GM21786 (cell line): ENCODE results near the gene ZFR.
"Not testable (repeated sequence)": the region's sequence is repeated elsewhere in the genome, so short reads cannot be mapped to it uniquely, and the experiment has no call there.

ENCODE experiments used
- ATAC-seq: cut with Tn5 transposase; IDR thresholded peaks from one replicate; pipeline ENCODE4 v1.9.1; 2021; ENCODE audit not compliant: unreplicated experiment

Gene ZFR

DNA sequence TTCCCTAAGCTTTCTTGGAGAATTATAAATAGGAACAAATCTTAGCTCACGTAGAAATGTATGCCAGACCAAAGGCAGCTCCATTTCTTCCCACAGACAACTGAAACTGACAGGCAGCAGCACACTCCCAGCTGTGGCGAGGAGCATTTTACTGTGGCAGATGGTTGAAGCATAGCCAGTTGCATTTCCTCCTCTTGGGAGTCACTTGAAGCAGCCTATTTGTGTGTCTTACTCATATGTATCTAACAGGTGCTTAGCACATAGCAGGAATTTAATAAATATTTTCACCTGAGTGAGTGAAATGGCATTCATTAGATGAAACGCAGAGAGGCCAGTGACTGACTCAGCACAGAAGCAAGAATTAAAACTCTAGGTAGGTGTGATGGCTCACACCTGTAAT is 119.5 kb downstream of the ZFR start:
- peak; percentile 76 for ATAC-seq

DNA sequence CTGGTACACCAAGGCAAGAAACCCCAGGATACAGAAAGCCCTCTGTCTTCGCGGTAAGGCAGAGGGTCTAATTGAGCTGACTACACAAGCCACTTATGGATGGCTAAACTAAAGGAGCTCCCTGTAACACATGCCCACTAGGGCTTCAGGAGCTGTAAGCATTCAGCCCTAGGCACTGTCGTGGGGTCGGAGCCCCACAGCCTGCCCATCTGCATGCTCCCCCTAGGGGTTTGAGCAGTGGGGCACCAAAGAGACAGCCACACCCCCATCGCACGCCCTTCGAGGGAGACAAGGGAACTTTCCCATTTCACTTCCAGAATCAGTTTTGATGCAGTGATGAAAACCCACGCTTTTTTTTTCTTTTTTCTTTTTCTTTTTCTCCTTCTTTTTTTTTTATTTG is 120.8 kb downstream of the ZFR start:
- ATAC-seq: no peak

GRCh38 chr5:32322882-32323281 is 121.7 kb downstream of the ZFR start:
- no peak for ATAC-seq

DNA sequence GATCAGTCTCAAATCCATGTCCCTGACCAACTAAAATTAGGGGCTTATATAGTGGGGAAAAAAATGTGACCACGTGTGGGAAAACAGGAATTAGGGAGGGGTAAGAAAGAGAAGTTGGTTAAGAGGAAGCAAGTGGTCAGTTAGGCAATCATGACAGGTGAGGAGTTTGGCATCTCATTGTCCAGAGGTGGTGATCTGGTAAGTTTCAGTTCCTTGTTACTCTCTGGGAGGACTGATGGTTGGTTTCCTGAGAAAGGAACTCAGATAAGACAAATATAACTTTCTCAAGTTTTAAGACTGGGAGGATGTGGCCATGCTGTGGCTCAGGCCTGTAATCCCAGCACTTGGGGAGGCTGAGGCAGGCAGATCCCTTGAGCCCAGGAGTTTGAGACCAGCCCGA is 122.8 kb downstream of the ZFR start:
- ATAC-seq: not testable (repeated sequence)

DNA sequence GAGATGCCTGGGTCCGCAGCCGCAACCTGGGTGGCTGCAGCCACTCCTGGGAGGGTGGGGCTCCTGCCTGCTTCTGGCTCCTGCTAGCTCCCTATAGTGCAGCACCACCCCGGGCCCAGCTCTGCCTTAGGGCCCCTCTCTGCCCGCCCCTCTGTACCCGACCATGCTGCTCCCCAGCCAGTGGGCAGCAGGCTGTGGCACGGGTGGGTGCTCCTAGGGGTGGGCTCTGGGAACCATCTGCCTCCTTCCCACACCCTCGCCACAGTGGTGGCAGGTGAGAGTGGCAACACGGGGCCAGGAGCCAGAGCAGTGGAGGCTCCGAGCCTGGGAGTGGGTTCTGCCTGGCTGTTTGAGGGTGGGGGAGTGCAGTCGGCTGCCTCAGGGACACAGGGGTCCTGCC is 124.0 kb downstream of the ZFR start:
- ATAC-seq: no peak

DNA sequence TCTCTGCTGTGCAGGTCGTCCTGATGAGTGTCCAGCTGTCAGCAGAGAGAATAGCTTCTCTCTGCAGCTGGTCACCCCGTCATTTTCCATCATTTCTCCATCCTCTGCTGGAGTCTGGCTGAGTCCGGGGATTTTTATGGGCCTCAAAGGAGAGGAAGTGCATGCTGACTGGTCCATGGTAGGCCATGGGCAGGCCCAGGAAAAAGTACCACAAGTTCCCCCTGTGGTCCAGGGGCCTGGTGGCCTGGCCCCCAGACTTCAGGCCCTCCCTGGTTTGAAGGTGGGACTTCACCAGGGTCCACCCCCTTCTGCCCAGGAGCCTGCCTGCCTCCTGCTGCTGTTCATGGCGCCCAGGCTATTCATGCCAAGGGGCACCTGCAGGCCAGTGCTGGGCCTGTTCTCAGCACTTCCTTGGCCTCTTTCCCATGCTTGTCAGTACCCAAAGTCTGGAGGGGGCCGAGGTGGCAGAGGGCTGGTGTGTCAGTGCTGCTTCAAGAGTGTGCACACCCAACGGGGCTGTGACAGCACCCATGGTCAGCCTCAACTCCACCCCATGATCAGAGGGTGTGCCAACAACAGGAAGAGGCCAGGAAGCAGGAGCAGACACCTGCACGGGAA is 124.5 kb downstream of the ZFR start:
- ATAC-seq: no peak

GRCh38 chr5:32319392-32319791 is 125.1 kb downstream of the ZFR start:
- ATAC-seq: no peak

- no peak for ATAC-seq
These were observed 127.5 kb downstream of the ZFR start for GRCh38 chr5:32317041-32317440.

- ATAC-seq: no peak
These were observed 129.1 kb downstream of the ZFR start for GRCh38 chr5:32315221-32316014.

- no peak for ATAC-seq
These were observed 129.9 kb downstream of the ZFR start for GRCh38 chr5:32314658-32315057.

- ATAC-seq: not testable (repeated sequence)
These were observed 130.4 kb downstream of the ZFR start for GRCh38 chr5:32314152-32314488.

GRCh38 chr5:32312595-32313332 is 131.8 kb downstream of the ZFR start, which contains the start of gene MTMR12:
Gene MTMR12, minus strand, starts transcription at chr5:32312939. Its CDS starts 101 bp downstream, at chr5:32312838.
- ATAC-seq: peak; percentile 92

- peak; percentile 15 for ATAC-seq
These were observed 132.3 kb downstream of the ZFR start for GRCh38 chr5:32312197-32312594.

DNA sequence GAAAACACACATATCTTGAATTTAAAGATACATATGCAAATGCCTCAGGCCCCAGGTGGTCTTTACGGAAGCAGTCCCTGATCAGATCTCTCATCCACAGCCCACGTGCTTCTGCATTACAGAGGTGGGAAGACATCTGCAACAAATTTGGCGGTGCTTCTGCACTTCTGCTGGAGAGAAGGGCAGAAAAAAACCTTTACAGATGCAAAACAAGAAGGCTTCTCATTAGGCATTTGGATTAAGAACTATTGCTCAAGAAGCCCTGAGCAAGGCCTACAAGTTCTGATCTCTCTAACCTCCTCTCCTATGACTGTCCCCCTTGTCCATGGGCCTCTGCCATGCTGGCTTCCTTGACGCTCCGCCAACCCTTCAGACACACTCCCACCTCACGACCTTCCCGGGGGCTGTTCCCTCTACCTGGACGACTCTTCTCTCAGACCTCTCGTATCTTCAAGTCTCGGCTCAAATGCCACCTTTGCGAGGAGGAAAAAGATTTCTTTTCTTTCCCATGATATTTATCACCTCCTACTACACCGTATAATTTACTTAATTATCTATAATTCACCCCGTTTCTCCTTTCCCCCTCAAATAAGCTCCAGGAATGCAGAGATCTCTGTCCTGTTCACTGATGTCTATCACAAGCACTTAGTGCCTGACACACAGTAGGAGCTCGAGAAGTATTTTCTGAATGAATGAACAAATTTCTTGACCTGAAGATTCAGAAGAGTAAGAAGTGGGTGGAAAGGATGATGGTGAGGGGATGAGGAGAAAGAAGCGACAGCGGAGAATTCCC is 132.9 kb downstream of the ZFR start:
- ATAC-seq: no peak

GRCh38 chr5:32309761-32310160 is 134.8 kb downstream of the ZFR start:
- no peak for ATAC-seq

GRCh38 chr5:32308946-32309345 is 135.6 kb downstream of the ZFR start:
- no peak for ATAC-seq

DNA sequence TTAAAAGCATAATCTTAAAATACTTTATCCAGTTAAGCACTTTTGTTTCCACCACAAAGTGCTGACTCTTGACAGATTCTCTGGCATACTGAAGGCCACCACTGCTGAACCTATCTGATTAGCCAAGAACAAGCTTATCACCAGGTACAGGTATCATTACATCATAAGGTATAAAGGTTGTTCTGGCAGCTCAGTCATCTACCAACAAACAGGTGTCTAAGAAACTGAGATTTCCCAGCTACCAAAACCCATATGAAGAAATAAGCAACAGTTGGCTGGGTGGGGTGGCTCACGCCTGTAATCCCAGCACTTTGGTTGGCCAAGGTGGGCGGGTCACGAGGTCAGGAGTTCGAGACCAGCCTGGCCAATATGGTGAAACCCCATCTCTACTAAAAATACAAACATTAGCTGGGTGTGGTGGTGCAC is 136.8 kb downstream of the ZFR start:
- no peak for ATAC-seq

DNA sequence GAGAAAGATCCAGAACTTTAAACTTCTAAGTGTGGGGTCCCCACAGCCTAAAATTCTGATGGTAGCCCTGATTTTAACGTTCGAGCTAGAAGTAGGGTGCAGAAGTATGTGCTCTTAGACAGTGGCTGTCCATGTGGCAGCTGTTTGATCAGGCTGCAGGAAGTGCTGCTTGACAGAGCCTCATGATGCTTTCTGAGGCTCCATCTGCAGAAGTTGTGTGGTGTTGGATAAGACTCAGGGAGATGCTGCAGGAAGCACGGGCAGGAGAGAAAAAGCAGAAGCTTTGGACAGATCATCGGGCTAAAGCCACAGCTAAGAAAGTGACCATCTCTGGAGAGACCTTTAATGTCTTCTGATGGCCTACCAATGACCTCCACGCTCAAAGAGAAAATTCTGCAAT is 139.9 kb downstream of the ZFR start:
- ATAC-seq: no peak
